GM21576 (cell line): Measurements from ENCODE around the gene OSGIN1.
A peak's percentile ranks its signal among the peaks of the same experiment; 100 is the strongest.

Experiments used
- ATAC-seq: cut with Tn5 transposase; IDR thresholded peaks from one replicate; pipeline ENCODE4 v1.9.1; 2021; ENCODE audit warnings: mild to moderate bottlenecking, moderate library complexity; ENCODE audit not compliant: unreplicated experiment

The OSGIN1 gene

DNA sequence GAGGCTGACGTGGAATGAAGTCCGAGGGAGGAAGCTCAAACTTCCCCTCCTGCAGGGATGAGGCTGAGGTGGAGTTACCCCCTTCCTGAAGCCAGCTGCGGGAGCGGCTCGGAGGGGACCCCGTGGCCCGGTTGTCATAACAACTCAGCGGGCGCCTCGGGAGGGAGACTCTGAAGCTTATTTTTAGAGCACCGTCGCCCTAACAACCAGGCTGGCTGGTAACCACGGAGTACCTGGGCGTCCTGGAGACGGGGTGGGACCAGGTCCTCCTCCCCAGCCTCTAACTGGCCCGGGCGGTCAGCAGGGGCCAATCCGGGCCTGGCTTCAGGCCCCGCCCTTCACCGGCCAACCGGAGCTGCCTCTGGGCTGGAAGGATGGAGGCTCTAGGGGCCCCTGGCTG, 42.7 kb downstream of the OSGIN1 start:
- ATAC-seq = no peak

DNA sequence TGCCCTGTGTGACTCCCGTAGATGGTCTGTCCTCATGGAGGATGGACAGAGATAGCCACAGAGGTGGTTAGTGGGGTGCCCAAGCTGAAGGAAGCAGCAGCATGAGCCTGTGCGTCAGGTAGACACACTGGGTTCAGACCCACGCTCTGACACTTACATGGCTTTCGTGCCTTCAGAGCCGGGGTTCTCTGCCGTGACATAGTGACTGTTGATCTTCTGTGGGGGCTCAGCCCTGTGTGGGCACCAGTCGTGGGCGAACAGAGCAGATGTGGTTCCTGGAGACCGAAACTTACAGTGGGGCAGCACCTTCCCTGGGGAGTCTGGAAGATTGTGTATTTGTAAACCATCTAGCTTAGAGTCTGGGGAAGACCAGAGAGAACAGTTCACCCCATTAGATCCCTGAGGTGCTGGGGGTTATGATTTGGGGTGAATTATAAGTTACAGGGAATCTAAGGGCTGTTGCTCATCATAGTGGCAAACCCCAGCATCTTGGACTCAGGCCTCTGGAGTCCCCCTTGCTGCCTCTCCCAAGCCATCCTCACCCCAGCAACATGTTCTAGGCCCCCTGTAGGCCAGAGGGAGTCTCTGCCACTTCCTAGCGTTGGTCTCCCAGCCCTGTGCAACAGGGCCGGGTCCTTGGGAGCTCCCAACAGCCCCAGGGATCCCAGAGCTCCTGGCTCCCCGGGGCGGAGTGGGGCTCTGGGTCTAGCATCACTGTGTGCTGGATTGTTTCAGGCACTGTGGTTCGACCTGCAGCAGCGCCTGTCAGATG, 43.6 kb downstream of the OSGIN1 start:
- no peak for ATAC-seq

DNA sequence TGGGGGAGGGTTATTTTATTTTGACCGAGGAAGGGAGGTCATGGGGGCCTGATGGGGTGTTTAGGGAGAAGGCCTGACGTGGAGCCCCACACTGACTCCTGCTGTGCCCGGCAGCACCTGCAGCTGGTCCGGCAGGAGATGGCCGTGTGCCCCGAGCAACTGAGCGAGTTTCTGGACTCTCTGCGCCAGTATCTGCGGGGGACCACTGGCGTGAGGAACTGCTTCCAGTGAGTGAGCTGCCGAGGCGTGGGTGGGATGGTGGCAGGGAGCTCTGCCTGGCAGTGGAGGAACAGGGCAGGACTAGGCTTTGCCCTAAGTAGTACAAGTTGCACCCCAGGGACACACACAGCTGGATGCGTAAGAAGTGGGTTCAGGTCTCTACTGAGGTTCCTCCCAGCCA, 45.1 kb downstream of the OSGIN1 start:
- no peak for ATAC-seq

DNA sequence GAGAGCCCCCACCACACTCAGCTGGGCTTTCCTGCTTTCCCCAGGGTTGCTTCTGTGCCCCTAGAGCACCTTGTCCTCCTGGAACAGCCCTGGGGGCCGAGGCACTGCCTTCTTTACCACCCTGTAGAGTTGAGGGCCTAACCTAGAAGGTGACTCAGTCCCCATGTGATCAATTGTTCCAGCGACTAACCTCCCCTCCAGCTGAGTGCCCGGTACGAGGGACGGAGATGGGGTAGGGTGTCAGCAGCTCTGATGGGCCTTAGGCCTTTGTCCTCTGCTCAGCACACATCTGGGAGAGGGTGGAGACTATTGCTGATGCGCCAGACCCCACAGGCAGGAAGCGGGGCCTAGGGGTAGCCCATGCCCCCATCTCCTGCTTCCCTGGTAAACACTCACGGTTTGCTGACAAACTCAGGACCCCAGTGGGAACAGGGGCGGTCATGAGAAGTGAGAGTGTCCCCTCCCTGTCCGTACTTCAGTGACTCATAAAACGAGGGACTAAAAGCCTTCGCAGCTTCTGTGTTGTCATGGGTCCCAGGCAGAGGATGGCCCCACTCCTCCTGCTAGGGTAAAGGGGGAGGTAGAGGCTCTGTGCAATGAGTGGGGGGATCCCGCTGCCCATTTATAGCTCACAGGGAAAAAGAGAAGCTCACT, 48.1 kb downstream of the OSGIN1 start:
- no peak for ATAC-seq

DNA sequence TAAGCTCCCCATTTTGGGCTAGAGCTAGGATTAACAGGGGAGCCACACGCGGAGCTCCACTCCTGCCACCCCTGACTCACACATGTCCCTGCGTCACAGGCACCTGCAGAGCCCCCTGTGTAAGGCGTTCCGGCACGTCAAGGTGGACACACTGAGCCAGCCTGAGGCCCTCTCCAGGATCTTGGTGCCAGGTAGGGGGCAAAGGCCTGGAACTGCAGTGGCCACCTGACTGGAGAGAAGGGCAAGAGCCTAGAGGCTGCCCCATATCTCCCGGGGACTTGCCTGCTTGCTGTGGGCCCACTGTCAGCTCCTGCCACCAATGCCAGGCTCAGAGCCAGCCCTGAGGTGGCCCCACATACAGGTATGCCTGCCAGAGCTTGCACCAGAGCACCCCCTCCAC, 48.7 kb downstream of the OSGIN1 start:
- no peak for ATAC-seq

DNA sequence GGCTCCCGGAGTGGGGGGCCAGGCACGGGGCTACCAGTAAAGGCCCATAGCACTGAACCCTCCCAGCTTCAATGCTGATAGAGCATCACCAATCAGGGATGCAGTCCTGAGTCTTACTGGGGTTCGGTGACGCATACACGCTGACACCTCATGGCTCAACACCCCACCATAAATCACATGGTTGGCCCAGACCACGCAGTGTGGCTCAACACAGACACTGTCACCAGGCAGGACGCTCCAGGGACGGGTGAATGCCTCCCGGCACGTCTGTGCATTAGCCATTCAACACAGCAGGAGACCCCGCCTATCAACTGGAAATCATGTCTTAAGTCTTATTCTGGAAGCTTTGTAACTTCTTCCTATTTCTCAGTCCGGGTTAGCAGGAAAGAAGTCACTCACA, 50.0 kb downstream of the OSGIN1 start:
- ATAC-seq = no peak

DNA sequence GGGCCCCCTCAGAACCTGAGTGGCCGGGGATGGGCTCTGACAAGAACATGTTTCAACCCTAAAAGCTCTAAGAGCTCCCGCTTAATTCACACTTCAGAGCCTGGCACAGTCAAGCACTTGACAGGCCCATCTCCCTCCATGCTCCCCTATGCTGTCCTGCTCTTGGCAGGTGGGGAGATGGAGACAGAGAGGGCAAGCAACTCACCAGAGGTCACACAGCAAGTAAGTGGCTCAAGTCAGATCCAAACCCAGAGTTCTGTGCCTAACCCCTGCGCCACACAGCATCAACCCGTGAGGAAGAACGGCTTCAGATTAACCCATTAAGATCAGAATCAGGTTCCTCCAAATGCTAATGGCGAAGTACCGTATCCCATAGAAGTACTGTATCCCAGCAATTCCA, 51.4 kb downstream of the OSGIN1 start:
- ATAC-seq = no peak

DNA sequence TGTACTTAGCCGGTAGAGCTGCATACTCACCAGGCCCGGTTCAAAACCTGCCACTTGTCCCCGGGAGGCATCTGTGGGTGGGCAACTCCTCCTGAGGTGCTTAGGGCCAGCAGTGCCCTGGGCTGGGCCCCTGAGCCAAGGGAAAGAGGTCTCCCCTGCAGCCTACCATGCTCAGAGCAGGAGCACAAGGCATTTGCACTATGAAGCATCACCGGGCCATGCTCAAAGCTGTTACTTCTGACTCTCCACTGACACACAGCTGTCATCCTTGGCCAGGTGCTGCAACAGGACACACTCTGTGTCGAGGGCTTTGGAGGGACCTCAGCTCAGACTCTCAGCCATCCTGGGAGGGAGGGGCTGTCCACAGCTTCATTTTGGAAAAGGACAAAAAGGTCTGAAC, 52.4 kb downstream of the OSGIN1 start:
- no peak for ATAC-seq

DNA sequence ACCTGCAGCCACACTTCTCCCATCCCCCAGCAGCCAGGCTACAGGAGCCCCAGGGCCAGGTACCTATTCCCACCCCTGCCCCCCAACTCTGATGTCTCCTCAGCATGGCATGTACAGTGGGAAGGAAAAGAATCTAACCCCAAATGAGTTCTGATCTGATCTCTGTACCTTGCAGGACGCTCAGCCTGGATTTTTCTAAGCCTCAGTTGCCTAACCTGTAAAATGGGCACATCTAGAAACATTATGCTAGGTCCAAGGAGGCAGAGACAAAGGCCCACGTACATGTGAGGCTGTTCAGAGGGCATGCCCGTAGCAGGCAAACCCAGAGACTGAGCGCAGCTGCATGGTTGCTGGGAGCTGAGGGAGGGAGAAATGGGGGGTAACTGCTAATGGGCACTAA, 54.5 kb downstream of the OSGIN1 start:
- no peak for ATAC-seq

DNA sequence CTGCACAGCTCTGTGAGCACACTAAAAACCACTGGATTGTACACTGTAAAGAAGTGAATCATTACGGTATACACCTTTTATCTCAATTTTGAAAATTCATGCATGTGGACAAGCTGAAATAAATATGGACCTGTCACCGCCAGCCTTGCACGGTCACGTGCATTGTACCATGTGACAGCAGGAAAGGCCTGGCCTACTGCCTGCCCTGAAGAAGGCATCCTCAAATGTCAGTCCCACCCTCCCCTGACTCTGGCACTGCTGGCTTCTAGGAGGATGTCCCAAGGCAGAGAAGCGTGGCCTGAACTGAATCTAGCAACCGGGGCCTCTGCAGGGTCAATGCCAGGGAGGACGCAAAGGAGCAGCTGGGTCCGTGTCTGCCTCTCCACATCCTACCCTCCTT, 54.9 kb downstream of the OSGIN1 start:
- no peak for ATAC-seq

DNA sequence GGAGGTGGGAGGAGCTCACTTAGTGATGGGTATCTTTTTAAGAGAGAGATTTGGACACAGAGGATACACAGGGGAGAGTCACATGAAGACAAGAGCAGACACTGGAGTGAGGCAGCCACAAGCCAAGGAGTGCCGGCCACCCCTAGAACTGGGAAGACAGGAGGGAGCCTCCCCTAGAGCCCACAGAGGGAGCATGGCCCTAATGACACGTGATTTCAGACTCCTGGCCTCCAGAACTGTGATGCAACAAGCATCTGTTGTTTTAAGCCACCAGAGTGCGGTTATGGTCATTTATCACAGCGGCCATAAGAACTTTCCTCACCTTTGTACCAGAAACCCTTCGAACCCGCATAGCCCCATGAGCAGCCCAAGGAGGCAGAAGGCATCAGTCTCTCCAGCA, 56.2 kb downstream of the OSGIN1 start:
- ATAC-seq = no peak

DNA sequence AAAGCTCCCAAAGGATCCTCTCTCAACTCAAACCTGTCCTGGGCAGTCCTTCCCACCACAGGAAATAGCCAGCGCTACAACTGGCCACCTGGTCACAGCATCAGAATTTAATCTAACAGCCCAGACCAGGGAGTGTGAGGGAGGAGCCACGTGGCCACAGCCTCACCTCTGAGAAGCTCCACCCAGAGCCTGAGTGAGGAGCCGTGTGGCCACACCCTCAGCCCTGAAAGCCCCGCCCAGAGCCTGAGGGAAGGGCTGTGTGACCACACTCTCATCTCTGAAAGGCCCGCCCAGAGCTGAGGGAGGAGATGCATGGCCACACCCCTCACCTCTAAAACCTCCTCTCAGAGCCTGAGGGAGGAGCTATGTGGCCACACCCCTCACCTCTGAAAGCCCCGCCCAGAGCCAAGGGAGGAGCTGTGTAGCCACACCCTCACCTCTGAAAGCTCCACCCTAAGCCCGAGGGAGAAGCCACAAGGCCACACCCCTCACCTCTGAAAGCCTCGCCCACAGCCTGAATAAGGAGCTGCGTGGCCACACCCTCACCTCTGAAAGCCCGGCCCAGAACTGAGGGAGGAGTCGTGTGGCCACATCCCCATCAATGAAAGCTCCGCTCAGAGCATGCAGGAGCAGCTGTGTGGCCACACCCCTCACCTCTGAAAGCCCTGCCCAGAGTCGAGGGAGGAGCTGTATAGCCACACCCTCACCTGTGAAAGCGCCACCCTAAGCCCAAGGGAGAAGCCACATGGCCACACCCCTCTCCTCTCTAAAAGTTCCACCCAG, 60.9 kb downstream of the OSGIN1 start:
- ATAC-seq = peak; percentile 79

DNA sequence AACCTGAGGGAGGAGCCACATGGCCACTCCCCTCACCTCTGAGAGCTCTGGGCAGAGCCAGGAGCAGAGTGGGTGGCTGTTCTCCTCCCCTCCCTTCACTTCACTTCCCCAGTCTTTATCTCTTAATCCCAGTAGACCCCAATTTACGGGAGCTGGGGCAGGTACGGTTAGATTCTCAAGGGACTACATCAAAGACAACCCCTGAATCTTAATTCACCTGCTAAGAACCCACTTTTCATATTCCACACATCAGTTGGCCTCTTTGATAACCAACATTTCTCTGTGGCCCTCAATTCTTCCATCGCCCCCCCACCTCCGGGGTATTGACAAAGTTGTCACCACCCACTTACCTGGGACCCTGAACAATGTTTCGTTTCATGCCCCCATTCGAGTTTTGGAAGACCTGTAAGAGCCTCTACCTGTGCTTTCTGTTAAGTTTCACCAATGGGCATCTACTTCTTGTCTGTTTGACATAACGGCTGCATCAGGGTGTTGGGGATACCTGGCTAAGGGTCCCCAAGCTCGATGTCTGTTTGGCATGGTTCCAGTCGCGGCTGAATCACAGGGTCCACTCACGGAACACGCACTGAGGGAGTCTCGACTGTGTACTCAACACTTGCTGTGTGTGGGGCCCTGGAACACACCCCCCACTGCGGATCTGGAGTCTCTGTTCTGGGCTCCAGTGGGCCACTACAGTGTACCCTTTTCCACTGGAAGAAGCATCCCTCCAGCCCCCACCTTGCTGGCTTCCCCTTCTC, 61.7 kb downstream of the OSGIN1 start:
- ATAC-seq = no peak

DNA sequence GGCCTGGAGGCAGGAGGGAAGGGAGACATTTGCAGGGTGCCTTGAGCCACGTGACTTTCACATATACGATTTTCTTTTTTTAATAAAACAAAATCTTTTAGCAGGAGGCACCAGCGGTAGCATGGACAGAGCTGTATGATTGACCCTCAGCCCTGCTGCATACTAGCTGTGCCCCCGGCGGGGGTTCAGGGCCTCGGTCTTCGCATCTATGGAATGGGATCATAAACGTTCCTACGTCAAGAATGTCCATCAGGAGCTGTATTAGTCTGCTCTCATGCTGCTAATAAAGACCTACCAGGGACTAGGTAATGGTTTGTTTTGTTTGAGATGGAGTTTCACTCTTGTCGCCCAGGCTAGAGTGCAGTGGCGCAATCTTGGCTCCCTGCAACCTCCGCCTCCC, 62.4 kb downstream of the OSGIN1 start:
- ATAC-seq = no peak
